Left lobe of liver (tissue), 2 donors: ENCODE measurements around the gene XG. TPM values are rescaled to one million over a fixed set of nuclear protein-coding genes. Genes with fewer than 3 reads are reported as not detected.
"Not testable (repeated sequence)": the region's sequence is repeated elsewhere in the genome, so short reads cannot be mapped to it uniquely, and the experiment has no call there.

ENCODE experiments used
- ATAC-seq: fragments of 200-7000 bp; cut with Tn5 transposase; one replicate; pipeline ENCODE4 v1.9.1; 2020; ENCODE audit warnings: mild to moderate bottlenecking, moderate library complexity
- DNase-seq: peaks from one replicate; pipeline ENCODE4 v3.0.0-alpha.2; 2020; ENCODE audit warnings: low spot score
- total RNA-seq: library from RNA; stranded (reverse); gene quantifications from one replicate; pipeline ENCODE4 v1.2.1, GENCODE V29; 2021
- donor health status: DM: no; HTN: no; CAD: no; lungs with moderate emphysema.
- donor health status: DM: no; HTN: yes; CAD: no.

XG gene
- total RNA-seq, 1 donor from 2014 or later = not detected

DNA sequence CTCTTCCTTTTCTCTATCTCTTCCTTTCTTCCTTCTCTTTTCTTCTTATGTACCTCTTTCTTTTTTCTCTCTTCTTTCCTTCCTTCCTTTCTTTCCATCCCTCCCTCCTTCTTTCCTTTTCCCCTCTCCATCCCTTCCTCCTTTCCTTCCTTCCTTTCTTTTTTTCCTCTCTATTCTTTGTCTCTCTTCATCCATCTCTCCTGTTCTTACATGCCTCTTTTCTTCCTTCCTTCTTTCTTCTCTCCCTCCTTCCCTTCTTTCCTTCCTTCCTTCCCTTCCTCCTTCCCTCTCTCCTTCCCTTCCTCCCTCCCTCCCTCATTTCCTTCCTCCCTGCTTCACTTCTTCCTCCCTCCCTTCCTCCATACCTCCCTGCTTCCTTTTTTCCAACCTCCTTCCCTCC is 19.2 kb upstream of the XG start:
- ATAC-seq (no peak), DNase-seq (no peak)

DNA sequence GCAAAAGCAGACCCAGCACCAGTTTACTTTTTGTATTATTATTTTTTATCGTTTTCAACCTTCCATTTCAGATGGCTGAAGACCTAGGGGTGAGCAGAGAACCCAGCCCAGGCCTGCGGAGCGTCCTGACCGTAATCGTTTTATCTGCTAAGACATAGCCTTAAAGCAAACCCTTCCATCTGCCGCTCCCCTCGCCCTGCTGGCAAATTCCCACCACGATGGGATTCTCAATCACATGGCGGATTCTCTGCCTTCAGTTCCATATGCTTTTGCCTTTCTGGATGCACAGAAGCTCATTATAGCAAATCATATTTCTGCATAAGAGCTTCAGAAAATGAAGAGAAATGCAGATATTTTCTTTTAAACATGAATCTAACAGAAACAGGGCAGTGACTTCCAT is 18.6 kb upstream of the XG start:
- DNase-seq (no peak), ATAC-seq (no peak)

DNA sequence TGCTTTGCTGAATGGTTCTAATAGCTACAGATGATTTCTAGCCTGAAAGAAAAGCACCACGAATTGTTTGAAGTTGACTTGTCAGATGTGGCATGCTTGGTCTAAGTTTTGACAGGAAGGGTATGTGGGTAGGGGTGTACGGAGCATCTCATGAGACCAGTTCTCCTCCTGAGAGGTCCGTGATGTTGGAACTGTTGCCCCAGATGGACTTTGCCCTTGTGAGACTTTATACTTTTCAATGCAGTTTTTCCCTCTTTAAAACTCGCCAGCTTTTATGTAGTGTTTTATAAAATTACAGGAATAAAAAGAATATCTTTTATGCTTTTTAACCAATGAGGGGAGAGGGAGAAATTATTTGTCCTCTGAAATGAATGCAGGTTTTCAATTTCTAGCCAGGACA is 16.6 kb upstream of the XG start:
- DNase-seq = no peak
- peak; percentile 60 for ATAC-seq

DNA sequence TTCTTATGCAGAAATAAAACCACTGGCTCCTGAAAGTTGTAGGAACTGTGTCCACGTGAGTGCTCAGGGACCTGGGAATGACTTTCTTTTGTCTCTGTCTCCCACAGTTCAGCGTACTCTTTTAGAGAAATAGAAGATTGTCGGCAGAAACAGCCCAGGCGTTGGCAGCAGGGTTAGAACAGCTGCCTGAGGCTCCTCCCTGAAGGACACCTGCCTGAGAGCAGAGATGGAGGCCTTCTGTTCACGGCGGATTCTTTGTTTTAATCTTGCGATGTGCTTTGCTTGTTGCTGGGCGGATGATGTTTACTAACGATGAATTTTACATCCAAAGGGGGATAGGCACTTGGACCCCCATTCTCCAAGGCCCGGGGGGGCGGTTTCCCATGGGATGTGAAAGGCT is 11.2 kb upstream of the XG start:
- DNase-seq (no peak), ATAC-seq (no peak)

DNA sequence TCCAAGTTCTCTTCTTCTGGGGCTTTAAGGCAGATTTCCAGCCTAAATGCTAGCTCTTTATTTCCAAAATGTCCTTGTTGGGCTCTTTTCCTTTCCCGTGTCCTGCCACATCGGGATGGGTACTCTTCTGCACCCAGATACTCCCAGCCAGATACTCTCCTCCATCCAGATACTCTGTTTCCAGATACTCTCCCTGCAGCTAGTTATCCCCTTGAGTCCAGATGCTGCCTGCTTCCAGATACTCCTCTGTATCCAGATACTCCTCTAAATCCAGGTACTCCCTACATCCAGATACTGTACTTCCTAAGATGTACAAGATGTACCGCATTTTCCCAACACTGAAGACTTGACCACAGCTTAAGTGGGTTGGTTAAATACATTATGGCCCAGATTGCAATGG is 10.5 kb upstream of the XG start:
- DNase-seq (no peak), ATAC-seq (no peak)

DNA sequence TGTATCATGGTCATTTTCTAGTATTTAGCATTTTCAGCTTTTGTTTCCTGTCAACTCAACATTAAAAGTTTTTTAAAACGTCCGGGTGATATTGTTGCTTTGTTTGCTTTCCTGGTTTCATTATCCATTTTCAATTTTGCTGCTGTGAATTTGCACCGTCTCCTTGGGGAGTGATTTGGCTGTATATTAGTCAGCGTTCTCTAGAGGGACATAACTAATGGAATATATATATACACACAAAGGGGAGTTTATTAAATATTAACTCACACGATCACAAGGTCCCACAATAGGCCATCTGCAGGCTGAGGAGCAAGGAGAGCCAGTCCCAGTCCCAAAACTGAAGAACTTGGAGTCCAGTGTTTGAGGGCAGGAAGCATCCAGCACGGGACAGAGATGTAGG is 5.6 kb upstream of the XG start:
- not testable (repeated sequence) for DNase-seq, ATAC-seq

DNA sequence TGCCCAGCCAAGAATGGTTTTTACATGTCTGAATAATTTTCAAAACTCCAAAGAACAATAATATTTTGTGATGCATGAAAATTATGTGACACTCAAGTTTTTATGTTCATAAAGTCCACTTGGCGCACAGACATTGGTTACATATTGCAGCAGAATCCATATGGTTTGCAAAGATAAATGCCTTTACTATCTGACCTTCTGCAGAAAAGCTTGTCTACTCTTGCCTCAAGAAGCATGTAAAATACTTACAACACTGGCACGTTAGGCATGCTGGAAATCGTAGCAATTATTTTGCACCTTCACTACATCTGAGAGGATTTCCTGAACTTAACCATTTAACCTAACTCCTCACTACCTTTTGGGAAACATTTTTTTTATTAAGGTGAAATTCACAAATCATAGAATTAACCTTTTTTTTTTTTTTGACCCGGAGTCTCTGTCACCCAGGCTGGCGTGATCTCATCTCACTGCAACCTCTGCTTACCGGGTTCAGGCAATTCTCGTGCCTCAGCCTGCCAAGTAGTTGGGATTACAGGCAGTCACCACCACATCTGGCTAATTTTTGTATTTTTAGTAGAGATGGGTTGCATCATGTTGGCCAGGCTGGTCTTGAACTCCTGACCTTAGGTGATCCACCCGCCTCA is 3.5 kb upstream of the XG start:
- DNase-seq (no peak), ATAC-seq (no peak)

DNA sequence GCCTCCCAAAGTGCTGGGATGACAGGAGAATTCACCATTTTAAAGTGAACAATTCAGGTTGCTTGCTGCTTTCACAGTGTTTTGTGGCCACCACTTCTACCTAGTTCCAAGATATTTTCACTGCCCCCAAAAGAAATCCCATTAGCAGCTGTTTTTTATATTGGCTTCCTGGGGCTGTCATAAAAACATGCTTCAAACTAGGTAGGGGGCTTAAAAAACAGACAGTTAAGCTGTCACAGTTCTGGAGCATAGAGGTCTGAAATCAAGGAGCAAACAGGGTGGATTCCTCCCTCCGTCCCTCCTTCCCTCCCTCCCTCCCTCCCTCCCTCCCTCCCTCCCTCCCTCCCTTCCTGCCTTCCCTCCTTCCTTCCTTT is 3.0 kb upstream of the XG start:
- no peak for ATAC-seq
- DNase-seq = no peak

DNA sequence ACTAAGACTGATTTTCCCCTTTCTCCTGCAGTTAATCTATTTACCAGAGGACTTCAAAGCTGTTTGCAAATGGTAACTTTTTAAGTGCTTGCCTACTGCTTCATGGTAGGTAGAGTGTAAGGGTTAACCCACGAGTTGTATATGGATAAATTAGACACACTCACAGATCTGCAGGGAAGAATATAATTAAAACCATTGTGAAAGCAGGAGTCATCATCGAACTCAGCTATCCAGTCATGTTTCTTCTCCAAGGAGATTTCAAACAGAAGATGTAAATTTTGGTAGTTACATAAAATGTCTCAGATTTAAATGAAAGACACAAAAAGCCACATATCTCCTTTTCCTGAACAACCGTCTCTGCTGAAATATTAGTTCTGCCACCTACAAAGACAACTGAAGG is 549 bp upstream of the XG start:
- ATAC-seq = no peak
- no peak for DNase-seq

DNA sequence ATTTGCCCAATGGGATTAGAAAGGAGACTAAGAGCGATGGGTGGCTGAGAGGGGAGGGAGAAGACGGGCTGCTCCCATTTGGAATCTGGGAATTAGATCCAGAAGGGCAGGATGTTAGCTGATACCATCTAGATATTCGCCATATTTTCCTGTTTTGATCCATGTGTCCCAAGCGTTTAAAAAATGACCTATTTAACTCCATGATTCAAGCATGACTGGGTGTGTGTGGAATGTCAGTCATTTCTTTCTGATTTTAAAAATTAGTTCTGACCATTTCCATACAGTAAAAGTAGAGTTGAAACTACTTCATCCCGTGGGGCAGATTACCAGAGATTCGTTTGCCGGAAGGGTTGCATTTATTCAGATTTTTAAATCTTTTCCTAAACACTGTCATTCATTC is 601 bp downstream of the XG start:
- ATAC-seq, DNase-seq: not testable (repeated sequence)

DNA sequence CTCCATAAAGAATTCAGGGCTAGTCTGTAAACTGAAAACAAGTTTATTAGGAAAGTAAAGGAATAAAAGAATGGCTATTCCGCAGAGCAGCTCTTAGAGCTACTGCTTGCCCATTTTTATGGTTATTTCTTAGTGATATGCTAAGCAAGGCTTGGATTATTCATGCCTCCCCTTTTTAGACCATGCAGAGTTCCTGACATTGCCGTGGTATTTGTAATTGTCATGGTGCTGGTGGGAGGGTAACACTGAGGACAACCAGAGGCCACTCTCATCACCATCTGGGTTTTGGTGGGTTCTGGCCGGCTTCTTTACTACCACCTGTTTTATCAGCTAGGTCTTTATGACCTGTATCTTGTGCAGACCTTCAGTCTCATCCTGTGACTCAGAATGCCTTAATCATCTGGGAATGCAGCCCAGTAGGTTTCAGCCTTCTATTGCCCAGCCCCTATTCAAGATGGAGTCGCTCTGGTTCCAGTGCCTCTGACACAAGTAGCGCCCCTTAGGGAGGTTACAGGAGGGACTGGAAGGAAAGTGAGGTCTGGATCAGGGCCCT is 3.4 kb downstream of the XG start:
- DNase-seq, ATAC-seq: not testable (repeated sequence)

DNA sequence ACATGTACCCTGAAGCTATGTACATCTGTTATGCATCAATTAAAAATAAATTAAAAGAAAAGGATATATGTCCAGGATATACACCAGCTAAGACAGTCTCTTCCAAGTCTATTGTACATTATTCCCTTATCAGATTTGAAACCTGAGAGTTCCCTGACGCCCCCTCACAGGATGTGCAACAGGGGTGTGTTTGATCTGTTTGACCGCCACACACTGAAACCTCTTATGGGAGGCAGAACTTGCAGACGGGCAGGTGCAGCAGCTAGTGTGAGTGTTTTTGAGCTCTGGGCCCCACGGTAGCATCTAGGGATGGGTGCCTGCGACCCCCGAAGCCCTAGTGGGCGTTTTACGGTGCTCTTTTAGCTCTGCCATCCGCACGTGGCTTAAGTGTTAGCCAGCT is 4.7 kb downstream of the XG start:
- DNase-seq (no peak), ATAC-seq (no peak)

DNA sequence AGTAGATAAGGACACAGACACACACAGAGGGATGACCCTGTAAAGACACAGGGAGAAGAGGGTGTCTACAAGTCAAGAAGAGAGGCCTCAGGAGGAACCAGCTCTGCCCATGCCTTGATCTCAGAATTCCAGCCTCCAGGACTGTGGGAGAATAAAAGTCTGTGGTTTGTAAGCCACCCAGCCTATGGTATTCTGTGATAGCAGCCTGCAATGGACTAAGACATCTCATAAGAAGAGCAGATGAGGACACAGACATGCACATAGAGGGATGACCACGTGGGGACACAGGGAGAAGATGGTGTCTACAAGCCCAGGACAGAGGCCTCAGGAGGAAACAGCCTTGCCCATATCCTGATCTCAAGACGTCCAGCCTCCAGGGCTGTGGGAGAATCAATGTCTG is 9.4 kb downstream of the XG start:
- DNase-seq (no peak), ATAC-seq (no peak)

DNA sequence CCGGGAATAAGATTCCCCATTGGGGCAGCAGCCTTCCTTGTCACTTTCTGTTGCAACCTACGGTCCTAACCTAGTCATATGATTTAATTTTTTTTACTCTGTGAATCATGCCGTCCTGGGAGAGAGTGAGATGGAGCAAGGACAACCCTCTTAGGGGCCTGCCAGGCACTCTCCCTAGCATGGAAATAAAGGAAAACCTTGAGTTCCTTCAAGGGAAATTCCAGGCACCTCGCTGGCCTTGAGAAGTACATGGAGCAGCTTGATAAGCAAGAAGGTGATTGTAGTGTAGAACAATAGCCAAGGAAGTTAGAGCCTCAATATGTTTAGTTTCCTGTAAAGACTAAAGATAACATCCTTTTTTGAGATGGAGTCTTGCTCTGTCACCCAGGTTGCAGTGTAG is 10.8 kb downstream of the XG start:
- ATAC-seq, DNase-seq: not testable (repeated sequence)

DNA sequence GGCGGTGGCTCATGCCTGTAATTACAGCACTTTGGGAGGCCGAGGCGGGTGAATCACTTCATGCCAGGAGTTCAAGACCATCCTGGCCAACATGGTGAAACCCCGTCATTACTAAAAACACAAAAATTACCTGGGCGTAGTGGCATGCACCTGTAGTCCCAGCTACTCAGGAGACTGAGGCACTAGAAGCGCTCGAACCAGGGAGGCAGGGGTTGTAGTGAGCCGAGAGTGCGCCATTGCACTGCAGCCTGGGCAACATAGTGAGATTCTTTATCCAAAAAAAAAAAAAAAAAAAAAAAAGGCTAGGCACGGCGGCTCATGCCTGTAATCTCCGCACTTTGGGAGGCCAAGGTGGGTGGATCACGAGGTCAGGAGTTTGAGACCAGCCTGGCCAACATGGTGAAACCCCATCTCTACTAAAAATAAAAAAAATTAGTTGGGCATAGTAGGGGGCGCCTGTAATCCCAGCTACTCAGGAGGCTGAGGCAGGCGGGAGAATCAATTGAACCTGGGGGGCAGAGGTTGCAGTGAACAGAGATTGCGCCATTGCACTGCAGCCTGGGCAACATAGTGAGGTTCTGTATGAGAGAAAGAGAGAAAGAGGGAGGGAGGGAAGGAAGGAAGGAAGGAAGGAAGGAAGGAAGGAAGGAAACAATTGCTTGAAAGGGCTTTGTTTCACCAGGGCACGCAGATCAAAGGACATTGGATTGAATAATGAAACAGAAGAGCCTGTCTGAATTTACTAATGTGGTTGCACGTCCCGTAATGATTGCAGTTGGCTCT is 13.1 kb downstream of the XG start:
- DNase-seq, ATAC-seq: not testable (repeated sequence)

DNA sequence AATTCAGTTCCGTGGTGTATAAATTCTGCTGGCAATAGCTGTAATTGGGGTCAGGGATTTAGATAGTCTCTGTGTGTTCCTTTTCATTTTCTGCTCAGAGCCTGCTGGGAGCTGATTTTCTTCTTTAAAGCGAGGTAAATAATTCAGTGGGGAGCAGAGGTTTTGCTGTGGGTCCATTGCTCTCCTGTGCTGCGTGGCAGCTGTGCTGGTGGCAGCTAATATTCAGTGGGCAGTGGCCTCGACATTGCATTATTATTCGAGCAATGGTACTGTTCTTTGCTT is 13.7 kb downstream of the XG start:
- ATAC-seq (no peak), DNase-seq (no peak)

DNA sequence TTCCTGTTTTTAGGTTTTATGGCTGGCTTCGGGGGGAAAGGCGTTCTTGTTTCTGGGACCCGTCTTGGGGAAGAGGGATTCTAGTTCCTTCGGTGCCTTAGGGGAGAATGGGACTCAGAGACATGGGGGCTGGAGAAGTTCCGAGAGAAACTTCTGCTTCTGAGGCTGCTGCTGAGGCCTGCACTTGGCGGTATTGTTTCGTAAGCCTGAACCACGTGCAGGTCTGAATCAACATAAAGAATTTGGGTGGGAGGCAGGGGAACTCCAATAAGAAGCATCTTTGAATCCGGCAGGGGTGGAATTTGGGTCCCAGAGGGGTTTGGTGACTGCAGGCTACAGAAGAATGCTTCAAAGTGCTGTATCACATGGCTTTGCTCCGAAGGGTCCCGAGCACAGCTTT is 15.1 kb downstream of the XG start:
- no peak for ATAC-seq

DNA sequence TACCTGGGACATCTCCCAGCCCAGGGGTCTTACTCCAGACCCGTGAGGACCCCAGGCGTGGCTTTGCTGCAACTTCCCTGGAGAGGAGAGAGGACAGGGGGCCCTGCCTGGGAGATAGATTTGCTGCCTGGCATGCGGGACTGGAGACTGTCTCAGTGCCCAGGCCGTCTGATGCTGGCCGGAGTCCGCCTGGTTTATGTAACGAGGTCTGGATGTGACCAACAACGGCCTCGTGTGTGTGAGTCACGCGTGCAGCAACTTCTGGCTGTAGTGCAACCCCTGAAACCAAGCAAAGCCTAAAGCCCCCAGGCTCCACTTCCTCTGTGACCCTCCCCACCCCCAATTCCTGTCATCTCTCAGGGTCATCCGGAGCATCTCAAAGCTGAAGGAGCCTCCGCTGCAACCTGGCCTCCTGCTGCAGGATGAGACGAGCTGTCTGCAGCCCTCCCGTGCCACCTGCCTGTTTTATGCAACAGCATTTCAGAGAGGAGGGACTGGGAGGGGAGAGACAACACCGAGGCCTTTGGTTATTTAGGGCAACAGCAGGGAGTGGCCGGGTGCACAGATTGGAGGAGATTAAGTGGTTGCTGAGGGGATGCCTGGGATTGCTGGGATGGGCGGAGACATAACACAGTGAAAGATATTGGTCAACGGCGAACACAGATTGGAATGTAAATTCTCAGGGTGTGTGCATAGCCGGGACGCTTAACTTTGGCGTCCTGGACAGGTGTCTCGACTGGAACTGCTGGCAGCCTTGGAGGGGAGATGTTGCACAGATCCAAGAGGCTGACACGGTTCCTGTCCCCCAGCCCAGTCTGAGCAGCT is 16.0 kb downstream of the XG start:
- ATAC-seq = peak; percentile 91

More for the DNA sequence above, 15.1 kb downstream of the XG start:
- DNase-seq = no peak

DNA sequence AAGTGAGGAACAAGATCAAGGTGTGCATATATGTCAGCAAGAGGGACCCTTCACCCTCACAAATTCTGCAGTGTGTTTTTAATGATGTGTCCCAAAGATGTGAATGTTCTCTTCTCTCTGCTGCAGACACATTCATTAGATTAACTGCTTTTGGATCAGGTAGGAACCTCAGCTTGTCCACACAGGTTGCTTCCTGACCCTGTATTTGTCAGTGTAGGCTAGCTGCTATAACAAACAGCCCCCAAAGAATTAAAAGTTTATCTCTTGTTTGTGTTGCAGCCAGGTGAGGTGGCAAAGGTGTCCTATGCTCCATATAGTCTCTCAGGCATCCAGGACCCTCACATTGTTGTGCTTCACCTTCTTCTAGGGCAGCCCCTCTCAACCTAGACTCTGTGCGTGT is 17.8 kb downstream of the XG start:
- ATAC-seq (no peak), DNase-seq (no peak)

More for the DNA sequence above, 16.0 kb downstream of the XG start:
- DNase-seq = peak; percentile 59

DNA sequence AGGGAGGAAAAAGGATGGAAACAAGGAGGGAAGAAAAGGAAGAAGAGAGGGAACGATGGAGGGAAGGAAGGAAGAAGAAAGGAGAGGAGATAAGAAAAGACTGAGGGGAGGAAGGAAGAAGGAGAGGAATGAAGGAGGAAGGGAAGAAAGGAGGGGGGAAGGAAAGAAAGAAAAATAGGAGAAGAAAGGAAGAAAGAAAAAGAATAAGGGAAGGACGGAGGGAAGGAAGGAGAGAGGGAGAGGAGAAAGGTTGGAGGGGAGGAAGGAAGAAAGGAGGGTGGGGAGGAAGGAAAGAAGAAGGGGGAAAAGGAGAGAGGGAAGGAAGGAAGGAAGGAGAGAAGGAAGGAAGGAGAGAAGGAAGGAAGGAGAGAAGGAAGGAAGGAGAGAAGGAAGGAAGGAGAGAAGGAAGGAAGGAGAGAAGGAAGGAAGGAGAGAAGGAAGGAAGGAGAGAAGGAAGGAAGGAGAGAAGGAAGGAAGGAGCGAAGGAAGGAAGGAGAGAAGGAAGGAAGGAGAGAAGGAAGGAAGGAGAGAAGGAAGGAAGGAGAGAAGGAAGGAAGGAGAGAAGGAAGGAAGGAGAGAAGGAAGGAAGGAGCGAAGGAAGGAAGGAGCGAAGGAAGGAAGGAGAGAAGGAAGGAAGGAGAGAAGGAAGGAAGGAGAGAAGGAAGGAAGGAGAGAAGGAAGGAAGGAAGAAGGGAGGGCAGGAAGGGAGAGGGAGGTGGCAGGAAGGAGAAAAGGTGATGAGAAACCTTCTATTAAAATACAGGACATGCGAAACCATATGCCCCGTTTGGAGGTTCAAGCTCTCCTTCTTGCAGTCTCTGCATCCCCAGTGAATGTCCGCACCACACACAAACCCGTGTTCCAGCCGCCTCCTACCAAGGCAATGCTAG is 21.6 kb downstream of the XG start:
- not testable (repeated sequence) for DNase-seq, ATAC-seq

DNA sequence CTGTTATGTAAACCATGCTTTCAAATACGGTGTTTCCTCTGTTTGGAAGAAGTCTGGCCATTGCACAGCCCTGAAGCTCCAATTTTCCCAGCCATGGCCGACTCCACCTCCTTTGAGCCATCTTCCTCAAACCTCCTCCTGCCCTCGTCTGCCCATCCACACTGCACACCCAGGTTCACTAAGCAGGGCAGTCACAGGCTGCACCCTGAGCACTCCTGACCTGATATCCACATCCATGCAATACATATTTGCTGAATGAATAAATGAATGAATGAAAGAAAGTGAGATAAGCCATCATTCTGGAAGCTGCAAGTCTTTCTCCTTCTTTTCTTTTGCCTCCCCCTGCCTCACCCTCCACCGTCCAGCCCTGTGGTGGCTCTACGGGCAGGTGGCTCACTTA is 22.2 kb downstream of the XG start:
- ATAC-seq = no peak
- DNase-seq = no peak
